ENCODE results near the gene NDUFV2. TPM values are rescaled to one million over a fixed set of nuclear protein-coding genes. Genes with fewer than 3 reads are reported as not detected.
"Not testable (repeated sequence)": the region's sequence is repeated elsewhere in the genome, so short reads cannot be mapped to it uniquely, and the experiment has no call there.

Gene NDUFV2
- total RNA-seq, 1 experiment from 2014 or later: 156 TPM

DNA sequence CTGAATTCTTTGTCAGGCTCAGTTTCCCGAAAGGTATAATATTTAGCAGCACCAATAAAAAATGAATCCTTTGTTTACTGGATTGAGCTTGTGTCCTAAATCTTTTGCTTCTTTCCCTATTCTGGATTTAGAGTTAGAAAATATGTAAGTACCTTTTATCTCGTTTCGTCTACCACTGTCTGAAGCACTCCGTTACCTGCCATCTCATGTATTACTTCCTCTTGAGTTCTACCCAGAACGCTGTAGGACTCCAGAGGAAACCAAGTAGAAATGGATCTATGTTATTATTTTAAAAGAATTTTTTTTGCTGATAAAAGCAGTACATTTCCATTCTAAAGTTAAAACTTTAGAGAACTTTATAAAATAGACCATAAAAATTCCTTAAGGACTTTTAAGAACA, 47.6 kb downstream of the NDUFV2 start:
- no peak for DNase-seq (ENCODE audit: low read depth)

DNA sequence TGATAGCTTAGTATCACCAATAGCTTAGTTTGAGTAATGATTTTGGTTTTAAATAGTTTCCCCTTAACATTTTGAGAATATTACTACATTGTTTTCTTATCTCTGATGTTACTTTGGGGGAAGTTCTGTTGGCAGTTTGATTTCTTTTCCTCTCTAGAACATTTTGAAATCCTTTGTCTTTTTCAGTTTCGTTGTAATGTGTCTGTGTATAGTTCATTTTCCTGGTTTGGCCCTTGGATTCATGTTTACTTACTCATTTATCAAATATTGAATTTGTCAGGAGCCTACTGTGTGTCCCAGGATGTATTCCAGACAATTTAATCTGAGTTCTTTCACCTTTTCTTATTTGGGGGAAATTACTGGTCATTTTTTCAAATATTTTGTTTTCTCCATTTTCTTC, 50.8 kb downstream of the NDUFV2 start:
- DNase-seq (ENCODE audit: low read depth): no peak

DNA sequence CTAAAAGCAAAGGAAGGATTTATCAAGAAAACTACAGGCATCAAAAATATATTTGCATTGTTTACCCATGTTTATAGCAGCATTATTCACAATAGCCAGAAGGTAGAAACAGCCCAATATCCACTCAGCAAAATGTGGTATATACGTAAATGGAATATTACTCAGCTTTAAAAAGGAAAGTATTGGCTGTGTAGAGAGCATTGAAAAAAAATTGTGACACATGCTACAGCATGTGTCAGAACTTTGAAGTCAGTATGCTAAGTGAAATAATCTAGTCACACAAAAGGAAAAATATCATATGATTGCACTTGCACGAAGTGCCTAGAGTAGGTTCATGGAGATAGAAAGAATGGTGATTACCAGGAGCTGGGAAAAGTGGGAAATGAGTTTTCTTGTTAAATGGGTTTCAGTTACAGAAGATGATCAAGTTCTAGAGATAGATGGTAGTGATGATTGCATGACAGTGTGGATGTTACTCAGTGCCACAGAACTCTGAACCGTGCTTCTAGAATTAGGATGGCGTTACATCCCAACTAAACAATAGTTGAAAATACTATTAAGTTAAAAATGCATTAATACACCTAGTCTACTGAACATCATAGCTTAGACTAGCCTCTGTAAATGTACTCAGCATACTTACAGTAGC, 54.2 kb downstream of the NDUFV2 start:
- no peak for DNase-seq (ENCODE audit: low read depth)

DNA sequence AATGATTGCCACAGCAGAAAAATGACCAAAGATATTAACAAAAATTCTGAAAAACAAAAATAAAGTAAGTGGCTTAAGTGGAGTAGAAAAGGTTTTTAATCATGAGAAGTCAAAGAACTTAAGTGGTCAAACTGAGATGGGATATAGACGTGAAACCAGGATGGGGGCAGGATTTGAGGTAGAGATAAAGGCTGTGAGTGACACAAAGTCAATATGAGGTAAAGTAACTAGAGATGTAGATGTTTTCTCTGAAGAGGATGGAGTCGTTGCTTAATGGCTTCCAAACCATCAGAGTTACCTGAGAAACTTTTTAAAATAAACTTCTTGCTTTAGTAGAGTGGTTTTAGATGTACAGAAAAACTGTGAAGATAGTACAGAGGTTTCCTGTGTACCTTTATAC, 55.3 kb downstream of the NDUFV2 start:
- DNase-seq (ENCODE audit: low read depth): no peak

DNA sequence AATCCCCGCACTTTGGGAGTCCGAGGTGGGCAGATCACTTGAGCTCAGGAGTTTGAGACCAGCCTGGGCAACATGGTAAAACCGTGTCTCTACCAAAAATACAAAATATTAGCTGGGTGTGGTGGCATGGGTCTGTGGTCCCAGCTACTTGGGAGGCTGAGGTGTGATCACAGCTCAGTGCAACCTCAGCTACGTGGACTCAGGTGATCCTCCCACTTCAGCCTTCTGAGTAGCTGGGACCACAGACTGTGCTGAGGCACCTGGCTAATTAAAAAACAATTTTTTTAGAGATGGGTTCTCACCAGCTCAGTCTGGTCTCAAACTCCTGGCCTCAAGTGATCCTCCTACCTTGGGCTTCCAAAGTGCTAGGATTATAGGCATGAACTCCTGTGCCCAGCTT, 57.5 kb downstream of the NDUFV2 start:
- no peak for DNase-seq (ENCODE audit: low read depth)

DNA sequence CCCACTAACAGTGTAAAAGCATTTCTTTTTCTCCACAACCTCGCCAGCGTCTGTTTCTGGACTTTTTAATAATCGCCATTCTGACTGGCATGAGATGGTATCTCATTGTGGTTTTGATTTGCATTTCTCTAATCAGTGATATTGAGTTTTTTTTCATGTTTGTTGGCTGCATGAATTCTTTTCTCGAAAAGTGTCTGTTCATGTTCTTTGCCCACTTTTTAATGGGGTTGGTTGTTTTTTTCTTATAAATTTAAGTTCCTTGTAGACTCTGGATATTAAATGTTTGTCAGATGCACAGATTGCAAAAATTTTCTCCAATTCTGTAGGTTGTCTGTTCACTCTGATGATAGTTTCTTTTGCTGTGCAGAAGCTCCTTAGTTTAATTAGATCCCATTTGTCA, 60.2 kb downstream of the NDUFV2 start:
- DNase-seq (ENCODE audit: low read depth): not testable (repeated sequence)

DNA sequence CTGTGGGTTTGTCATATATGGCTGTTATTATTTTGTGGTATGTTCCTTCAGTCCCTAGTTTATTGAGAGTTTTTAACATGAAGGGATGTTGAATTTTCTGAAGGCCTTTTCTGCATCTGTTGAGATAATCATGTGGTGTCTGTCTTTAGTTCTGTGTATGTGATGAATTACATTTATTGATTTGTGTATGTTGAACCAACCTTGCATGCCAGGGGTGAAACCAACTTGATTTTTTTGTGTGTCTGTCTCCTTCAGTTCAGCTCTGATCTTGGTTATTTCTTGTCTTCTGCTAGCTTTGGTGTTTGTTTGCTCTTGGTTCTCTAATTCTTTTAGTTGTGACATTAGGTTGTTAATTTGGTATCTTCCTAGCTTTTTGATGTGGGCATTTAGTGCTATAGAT, 61.6 kb downstream of the NDUFV2 start:
- DNase-seq (ENCODE audit: low read depth): not testable (repeated sequence)

DNA sequence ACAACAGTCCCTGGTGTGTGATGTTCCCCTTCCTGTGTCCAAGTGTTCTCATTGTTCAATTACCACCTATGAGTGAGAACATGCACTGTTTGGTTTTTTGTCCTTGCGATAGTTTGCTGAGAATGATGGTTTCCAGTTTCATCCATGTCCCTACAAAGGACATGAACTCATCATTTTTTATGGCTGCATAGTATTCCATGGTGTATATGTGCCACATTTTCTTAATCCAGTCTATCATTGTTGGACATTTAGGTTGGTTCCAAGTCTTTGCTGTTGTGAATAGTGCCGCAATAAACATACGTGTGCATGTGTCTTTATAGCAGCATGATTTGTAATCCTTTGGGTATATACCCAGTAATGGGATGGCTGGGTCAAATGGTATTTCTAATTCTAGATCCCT, 63.4 kb downstream of the NDUFV2 start:
- not testable (repeated sequence) for DNase-seq (ENCODE audit: low read depth)

DNA sequence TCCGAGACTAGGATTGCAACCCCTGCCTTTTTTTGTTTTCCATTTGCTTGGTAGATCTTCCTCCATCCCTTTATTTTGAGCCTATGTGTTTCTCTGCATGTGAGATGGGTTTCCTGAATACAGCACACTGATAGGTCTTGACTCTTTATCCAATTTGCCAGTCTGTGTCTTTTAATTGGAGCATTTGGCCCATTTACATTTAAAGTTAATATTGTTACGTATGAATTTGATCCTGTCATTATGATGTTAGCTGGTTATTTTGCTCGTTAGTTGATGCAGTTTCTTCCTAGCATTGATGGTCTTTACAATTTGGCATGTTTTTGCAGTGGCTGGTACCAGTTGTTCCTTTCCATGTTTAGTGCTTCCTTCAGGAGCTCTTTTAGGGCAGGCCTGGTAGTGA, 67.0 kb downstream of the NDUFV2 start:
- DNase-seq (ENCODE audit: low read depth): not testable (repeated sequence)

DNA sequence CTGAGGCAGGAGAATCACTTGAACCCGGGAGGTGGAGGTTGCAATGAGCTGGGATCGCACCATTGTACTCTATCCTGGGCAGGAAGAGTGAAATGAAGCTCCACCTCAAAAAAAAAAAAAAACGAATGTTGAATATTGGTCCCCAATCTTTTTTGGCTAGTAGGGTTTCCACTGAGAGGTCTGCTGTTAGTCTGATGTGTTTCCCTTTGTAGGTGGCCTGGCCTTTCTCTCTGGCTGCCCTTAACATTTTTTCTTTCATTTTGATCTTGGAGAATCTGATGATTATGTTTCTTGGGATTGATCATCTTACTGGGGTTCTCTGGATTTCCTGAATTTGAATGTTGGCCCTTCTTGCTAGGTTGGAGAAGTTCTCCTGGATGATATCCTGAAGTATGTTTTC, 69.4 kb downstream of the NDUFV2 start:
- DNase-seq (ENCODE audit: low read depth): not testable (repeated sequence)

DNA sequence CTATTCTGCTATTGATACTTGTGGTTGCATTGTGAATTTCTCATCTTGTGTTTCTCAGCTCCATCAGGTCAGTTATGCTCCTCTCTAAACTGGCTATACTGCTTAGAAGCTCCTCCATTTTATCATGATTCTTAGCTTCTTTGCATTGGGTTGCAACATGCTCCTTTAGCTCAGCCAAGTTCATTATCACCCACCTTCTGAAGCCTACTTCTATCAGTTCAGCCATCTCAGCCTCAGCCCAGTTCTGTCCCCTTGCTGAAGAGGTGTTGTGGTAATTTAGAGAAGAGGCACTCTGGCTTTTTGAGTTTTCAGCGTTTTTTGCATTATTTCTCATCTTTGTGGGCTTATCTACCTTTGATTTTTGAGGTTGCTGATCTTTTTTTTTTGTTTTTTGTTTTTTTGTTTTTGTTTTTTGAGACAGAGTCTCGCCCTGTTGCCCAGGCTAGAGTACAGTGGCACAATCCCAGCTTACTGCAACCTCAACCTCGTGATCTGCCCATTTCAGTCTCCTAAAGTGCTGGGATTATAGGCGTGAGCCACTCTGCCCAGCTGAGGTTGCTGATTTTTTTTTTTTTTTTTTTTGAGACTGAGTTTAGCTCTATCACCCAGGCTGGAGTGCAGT, 70.1 kb downstream of the NDUFV2 start:
- DNase-seq (ENCODE audit: low read depth): no peak

DNA sequence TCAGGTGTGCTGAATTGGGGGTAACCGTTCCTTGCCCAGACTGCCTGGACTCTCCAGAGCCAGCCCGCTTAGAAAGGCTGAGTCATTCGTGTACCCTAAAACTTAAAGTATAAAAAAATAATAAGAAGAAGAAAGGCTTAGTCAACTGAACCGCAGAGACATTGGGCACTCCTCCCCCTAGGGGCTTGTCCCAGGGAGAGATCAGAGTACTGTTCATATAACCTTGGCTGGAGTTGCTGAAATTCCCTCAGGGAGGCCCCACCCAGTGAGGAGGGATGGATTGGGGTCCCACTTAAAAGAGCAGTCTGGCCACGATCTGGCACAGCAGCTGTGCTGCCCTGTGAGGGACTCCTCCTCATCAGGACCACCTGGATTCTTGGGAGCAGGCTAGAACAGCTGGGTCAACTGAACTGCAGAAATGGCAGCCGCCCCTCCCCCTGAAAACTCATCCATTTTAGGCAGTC, 71.3 kb downstream of the NDUFV2 start:
- DNase-seq (ENCODE audit: low read depth): peak; percentile 67

DNA sequence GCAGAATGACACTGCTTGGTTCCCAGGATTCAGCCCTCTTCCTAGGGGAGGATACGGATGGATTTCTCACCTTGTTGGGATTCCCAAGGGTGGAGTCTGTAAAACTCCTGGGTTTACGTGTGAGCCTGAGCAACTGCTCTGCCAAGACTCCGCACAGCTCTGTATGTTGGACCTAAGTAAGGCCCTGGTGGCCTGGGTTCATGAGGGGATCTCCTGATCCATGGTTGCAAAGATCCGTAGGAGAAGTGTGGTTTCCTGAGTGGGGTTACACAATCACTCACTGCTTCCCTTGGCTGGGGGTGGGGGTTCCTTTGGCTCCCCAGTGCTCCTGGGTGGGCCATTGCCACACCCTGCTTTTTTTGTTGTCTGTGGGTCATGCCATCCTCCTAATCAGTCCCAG, 71.8 kb downstream of the NDUFV2 start:
- DNase-seq (ENCODE audit: low read depth): no peak

DNA sequence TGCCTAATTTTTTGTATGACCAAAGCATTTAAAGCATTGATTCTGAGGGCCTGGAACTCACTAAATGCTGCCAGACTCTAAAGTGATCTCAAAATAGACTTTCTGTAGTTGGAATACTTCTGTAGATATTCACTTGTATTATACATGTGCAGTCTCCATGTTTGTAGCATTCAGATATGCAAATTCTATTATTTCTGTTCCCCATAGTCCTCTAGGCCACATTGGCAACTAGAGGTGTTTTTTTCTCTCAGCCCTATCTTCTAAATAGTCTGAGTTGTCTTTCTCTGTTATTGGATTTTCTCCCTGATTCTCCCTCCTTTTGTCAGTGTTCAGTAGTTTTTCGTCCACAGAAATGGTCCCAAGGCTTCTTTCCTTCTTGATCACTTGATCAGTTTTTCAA, 72.6 kb downstream of the NDUFV2 start:
- DNase-seq (ENCODE audit: low read depth): no peak

DNA sequence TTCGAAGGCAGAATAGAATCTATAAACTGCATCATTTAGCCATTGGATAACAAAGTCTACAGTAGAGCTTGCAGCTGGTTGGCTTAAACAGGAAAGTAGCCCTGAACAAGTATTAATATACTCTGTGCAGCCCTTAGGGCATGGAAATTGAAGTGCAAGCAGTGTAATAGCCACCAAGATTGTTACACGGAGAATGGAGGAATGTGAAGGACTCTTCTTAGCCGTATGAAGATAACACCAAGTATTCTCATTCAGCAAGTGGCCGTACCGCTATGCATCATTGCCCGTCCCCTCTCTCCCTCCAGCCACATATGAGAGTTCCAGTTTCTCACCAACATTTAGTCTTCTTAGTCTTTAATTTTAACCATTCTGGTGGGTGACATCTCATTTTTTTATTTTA, 74.5 kb downstream of the NDUFV2 start:
- DNase-seq (ENCODE audit: low read depth): no peak

DNA sequence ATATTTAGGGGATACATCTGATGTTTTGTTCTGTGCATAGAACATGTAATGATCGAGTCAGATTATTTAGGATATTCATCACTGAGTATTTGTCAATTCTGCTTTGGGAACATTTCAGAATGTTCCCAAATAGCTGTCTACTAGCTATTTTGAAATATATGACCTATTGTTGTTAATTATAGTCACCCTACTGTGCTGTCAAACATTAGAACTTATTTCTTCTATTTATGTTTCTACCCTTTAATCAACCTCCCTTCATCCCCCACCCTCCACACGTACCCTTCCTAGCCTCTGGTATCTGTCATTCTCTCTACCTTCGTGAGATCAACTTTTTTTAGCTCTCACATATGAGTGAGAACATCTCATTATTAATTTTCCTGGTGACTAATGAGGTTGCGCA, 75.0 kb downstream of the NDUFV2 start:
- no peak for DNase-seq (ENCODE audit: low read depth)

DNA sequence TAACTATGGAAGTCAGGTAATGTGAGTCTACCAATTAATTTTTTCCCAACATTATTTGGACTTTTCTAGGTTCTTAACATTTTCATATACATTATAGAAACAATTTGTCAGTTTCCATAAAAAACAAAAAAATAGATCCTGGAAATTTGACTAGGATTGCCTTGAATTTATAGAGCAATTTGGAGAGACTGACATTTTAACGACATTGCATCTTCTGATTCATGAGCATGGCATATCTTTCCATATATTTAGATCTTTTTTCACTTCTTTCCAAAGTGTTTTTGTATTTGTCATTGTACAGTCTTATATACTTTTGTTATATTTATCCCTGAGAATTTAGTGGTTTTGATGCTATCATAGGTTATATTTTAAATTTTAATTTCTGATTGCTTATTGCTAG, 76.1 kb downstream of the NDUFV2 start:
- no peak for DNase-seq (ENCODE audit: low read depth)

DNA sequence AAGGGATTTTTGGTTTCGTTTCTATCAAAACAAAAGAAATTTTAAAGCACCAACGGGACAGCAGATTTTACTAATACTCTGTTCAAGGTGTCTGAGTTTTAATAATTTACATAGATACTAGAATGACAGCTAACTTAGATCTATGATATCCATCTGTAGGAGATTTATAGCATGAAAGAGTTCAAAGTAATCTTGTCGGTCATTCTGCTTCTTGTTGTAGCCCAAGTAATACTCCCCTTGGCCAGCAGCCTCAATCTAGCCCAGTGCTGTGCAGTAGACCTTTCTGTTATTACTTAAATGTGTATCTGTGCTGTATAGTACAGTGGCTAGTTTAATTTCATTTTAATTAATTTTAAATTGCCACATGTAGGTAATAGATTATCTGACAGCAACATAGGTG, 78.8 kb downstream of the NDUFV2 start:
- DNase-seq (ENCODE audit: low read depth): no peak

DNA sequence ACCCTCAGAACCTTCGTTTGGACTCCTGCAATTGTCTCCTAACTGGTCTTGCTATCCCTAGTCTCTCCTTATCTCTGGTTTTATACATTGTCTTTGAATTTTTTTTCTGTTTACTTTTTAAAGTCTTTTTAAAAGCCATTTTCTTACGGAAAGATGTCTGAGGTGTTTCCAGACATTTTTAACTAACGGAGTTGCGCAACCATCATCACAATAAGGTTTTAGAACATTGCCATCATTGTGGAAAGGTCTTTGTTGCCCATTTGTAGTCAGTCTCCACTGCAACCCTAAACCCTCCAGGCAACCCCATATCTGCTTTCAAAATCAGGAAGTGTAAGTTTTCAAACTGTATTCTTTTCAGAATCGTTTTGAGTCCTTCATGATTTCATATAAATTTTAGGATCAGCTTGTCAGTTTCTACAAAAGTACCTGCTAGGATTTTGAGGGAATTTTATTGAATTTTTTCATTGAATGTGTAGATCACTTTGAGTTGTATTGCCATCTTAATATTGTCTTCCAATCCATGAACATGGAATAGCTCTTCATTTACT, 80.4 kb downstream of the NDUFV2 start:
- no peak for DNase-seq (ENCODE audit: low read depth)

Data from LHCN-M2 (cell line).